OCI-LY7 (cell line): Measurements from ENCODE around the gene LITAFD. TPM values are rescaled to one million over a fixed set of nuclear protein-coding genes. Genes with fewer than 3 reads are reported as not detected.

Experiments used
- BruUV-seq: library from RNA; stranded (reverse); fragments of 400-500 nt; replicated peaks from 2 replicates; lab custom pipeline; 2021; lab: Mats Ljungman, UMichigan
- CTCF ChIA-PET: fragments of 300-600 bp; sonication (Branson Sonifier 250); formaldehyde crosslinking; loops from one replicate; lab custom pipeline; 2022; ENCODE audit warnings: antibody characterized with exemption; ENCODE audit not compliant: unreplicated experiment; lab: Charles Lee
- POLR2A ChIA-PET: fragments of 300-600 bp; sonication (Branson Sonifier 250); formaldehyde crosslinking; loops from one replicate; lab custom pipeline; 2022; ENCODE audit warnings: antibody characterized with exemption; lab: Charles Lee
- DNase-seq: peaks from one replicate; pipeline ENCODE4 v3.0.0-alpha.2; 2015; ENCODE audit warnings: low spot score
- H2AFZ ChIP-seq: fragments of 200-600 bp; sonication (generic), shearing (Covaris generic); 2 replicates; pipeline ENCODE4 v1.6.1; 2014; ENCODE audit warnings: mild to moderate bottlenecking, antibody characterized with exemption, low read length, moderate library complexity
- H3K27ac ChIP-seq: fragments of 200-600 bp; sonication (generic); 2 replicates; pipeline ENCODE4 v1.5.1; 2014; ENCODE audit warnings: mixed run types, low read depth, mild to moderate bottlenecking, moderate library complexity, low read length, inconsistent platforms; ENCODE audit not compliant: poor library complexity, severe bottlenecking
- H3K36me3 ChIP-seq: fragments of 200-600 bp; sonication (generic); 2 replicates; pipeline ENCODE4 v1.6.1; 2014; ENCODE audit warnings: mild to moderate bottlenecking, antibody characterized with exemption, low read length, moderate library complexity, mixed read lengths; ENCODE audit not compliant: insufficient read depth
- H3K4me1 ChIP-seq: fragments of 200-600 bp; sonication (generic); 2 replicates; pipeline ENCODE4 v1.5.1; 2014; ENCODE audit warnings: mild to moderate bottlenecking, low read length; ENCODE audit not compliant: insufficient read depth, poor library complexity, severe bottlenecking
- H3K4me2 ChIP-seq: fragments of 200-600 bp; sonication (generic); 2 replicates; pipeline ENCODE4 v1.6.1; 2014; ENCODE audit warnings: mild to moderate bottlenecking, low read length
- H3K4me3 ChIP-seq: fragments of 200-600 bp; sonication (generic); 2 replicates; pipeline ENCODE4 v1.5.1; 2014; ENCODE audit warnings: mild to moderate bottlenecking, low read depth, low read length; ENCODE audit not compliant: poor library complexity, severe bottlenecking
- H3K79me2 ChIP-seq: fragments of 200-600 bp; sonication (generic); 2 replicates; pipeline ENCODE4 v1.6.1; 2016; ENCODE audit warnings: low read depth, mild to moderate bottlenecking, low read length, moderate library complexity, mixed read lengths; ENCODE audit not compliant: insufficient read depth
- H3K9me2 ChIP-seq: fragments of 200-600 bp; sonication (generic); 2 replicates; pipeline ENCODE4 v1.6.1; 2016; ENCODE audit warnings: mild to moderate bottlenecking, low read length, mixed read lengths; ENCODE audit not compliant: insufficient read depth
- H3K9me3 ChIP-seq: fragments of 200-600 bp; sonication (generic); 2 replicates; pipeline ENCODE4 v1.6.1; 2014; ENCODE audit warnings: mild to moderate bottlenecking, mixed run types, low read length, mixed read lengths
- H4K20me1 ChIP-seq: fragments of 200-600 bp; sonication (generic); 2 replicates; pipeline ENCODE4 v1.6.1; 2014; ENCODE audit warnings: mild to moderate bottlenecking, antibody characterized with exemption, low read length, moderate library complexity, mixed read lengths; ENCODE audit not compliant: insufficient read depth
- CTCF ChIP-seq: fragments of 200-600 bp; sonication (generic); conservative IDR thresholded peaks from 2 replicates; pipeline ENCODE4 v1.5.1; 2014; ENCODE audit warnings: mild to moderate bottlenecking, antibody characterized with exemption, low read length, moderate library complexity, mixed read lengths
- EZH2phosphoT487 ChIP-seq: fragments of 200-600 bp; sonication (generic); IDR thresholded peaks from 2 replicates; pipeline ENCODE4 v1.6.1; 2018; ENCODE audit warnings: low read depth, borderline replicate concordance, mild to moderate bottlenecking, mixed run types, antibody characterized with exemption, low read length, moderate library complexity, mixed read lengths
- intact Hi-C: fragments of 100-400 bp; cut with micrococcal nuclease; formaldehyde crosslinking; loops from one replicate; pipeline ENCODE4 v1.10.0; 2022; ENCODE audit not compliant: unreplicated experiment
- total RNA-seq, 2 experiments: library from RNA; depleted of rRNA in 1 of 2; stranded (reverse); fragments of >200 nt in 1 of 2; shearing (Covaris generic) in 1 of 2; gene quantifications; 2 replicates each; pipeline ENCODE4 v1.2.3, GENCODE V29; 2014 to 2022

Gene LITAFD
- total RNA-seq, 2 experiments from 2014 or later = not detected

DNA sequence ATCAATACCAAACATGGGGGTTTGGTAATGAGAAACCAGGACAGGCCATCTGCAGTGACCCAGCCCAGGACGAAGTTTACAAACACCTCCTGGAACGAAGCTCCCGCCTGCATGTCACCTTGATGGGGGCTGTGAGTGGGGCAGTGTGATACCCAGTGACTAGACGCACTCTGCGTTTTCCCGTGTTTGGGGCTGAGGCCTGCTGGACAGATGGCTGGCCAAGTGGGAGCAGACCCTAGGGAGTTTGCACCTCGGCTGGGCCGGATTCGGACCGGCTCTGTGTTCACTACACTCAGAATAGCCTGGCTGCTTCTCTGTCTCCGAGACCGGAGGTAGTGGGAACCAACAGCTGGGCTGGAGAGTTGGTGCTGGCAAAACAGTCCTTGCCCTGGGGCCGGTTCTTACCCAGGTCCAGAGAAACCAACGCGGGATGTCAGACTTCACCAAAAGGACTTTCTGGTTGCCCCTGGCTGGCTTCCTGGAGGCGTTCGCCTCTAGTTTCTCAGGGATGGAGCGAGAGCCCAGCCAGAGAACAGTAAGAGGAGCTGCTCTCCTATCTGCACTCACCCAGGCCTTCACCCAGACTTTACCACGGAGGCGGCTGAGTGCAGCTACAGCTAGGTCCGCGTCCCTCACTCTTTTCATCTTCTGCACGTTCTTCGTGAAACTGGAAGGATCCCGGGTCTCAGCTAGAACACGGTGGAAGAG lies 33.8 kb upstream of the LITAFD start:
- H3K36me3 ChIP-seq = peaks cover 80% of the 10 kb centered on the region
- DNase-seq = no peak
- H3K4me1 ChIP-seq = no peaks in the 10 kb centered on the region
- no TSS peak for BruUV-seq
- H3K27ac ChIP-seq = no peak overlapping the region
- TF ChIP-seq CTCF (no peak), EZH2phosphoT487 (no peak)
- intact Hi-C loops = no loop called here
- H3K79me2 ChIP-seq = no peaks in the 10 kb centered on the region; the same call in 1 of the 2 replicates
- no peaks in the 10 kb centered on the region for H3K9me3 ChIP-seq
- no peaks in the 10 kb centered on the region for H4K20me1 ChIP-seq
- no peak overlapping the region for H2AFZ ChIP-seq
- no peak overlapping the region for H3K4me3 ChIP-seq
- no peaks in the 10 kb centered on the region for H3K9me2 ChIP-seq
- no peak overlapping the region for H3K4me2 ChIP-seq
- POLR2A ChIA-PET = interaction anchor here (0.6 kb wide), 1 partner anchor 225 kb away, joined by 6 read pairs; no protein-coding TSS in a partner anchor
- CTCF ChIA-PET = no interaction called here

GRCh38 chr16:8848939-8849391 lies 33.2 kb upstream of the LITAFD start:
- POLR2A ChIA-PET = interaction anchor here (0.6 kb wide), 1 partner anchor 226 kb away, joined by 6 read pairs; no protein-coding TSS in a partner anchor
- TF ChIP-seq EZH2phosphoT487 = no peak
- no peak for TF ChIP-seq CTCF
- intact Hi-C loops = no loop called here
- H3K9me3 ChIP-seq = no peaks in the 10 kb centered on the region
- DNase-seq = no peak
- no peak overlapping the region for H2AFZ ChIP-seq
- CTCF ChIA-PET = no interaction called here
- H3K4me1 ChIP-seq = no peaks in the 10 kb centered on the region
- no peaks in the 10 kb centered on the region for H3K9me2 ChIP-seq
- H3K36me3 ChIP-seq = peaks cover 86% of the 10 kb centered on the region
- H3K27ac ChIP-seq = no peak overlapping the region
- H3K4me2 ChIP-seq = no peak overlapping the region
- no peak overlapping the region for H3K4me3 ChIP-seq
- BruUV-seq = no TSS peak
- H3K79me2 ChIP-seq = no peaks in the 10 kb centered on the region; the same call in 1 of the 2 replicates
- H4K20me1 ChIP-seq = no peaks in the 10 kb centered on the region

DNA sequence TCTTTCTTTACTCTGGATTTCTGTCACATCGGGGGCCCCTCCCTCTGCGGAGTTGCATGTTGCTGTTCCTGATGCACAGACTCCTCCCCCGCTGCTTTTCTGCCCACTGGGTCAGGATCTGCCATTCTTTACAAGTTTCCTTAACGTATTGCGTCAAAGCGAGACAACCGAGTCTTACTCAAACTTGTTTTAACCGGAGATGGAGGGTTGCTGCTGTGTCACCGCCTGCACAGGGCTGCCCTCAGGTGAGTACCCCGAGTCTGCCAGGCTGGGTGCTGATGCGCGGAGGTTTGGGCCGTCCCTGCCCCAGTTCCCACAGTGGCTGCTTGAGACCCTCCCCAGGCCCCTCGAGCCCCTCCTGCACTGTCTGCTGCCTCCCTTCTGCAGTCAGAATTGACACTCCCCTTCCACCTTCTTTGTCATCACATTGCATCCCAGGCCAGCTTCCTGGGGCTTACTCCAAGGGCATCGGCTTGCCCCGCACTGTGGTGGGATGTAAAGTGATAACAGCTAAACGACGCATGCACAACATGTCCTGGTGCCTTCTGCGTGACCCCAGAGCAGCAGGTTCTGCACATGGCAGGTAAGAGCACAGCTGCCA lies 32.6 kb upstream of the LITAFD start:
- no peak overlapping the region for H3K27ac ChIP-seq
- no peaks in the 10 kb centered on the region for H4K20me1 ChIP-seq
- intact Hi-C loops = no loop called here
- H2AFZ ChIP-seq = no peak overlapping the region
- H3K4me3 ChIP-seq = no peak overlapping the region
- ChIA-PET CTCF (no interaction called here), POLR2A (no interaction called here)
- H3K36me3 ChIP-seq = peaks cover 91% of the 10 kb centered on the region
- H3K79me2 ChIP-seq = no peaks in the 10 kb centered on the region; the same call in 1 of the 2 replicates
- H3K9me2 ChIP-seq = no peaks in the 10 kb centered on the region
- no peak for DNase-seq
- no TSS peak for BruUV-seq
- no peaks in the 10 kb centered on the region for H3K9me3 ChIP-seq
- TF ChIP-seq CTCF (no peak), EZH2phosphoT487 (no peak)
- no peaks in the 10 kb centered on the region for H3K4me1 ChIP-seq
- H3K4me2 ChIP-seq = no peak overlapping the region
